HG03432 (cell line): ENCODE results near the gene ZNF138.
"Not testable (repeated sequence)": the region's sequence is repeated elsewhere in the genome, so short reads cannot be mapped to it uniquely, and the experiment has no call there.

Experiments
- ATAC-seq: cut with Tn5 transposase; IDR thresholded peaks from one replicate; pipeline ENCODE4 v1.9.1; 2021; ENCODE audit warnings: mild to moderate bottlenecking, moderate library complexity; ENCODE audit not compliant: unreplicated experiment

The ZNF138 gene

GRCh38 chr7:64794171-64794844 is at the start of gene ZNF138:
Gene ZNF138, plus strand, starts transcription at chr7:64794428. Its CDS starts 141 bp downstream, at chr7:64794569.
- peak; percentile 100 for ATAC-seq

- ATAC-seq, result no peak
These were observed 49.5 kb upstream of the ZNF138 start for GRCh38 chr7:64744680-64745079.

DNA sequence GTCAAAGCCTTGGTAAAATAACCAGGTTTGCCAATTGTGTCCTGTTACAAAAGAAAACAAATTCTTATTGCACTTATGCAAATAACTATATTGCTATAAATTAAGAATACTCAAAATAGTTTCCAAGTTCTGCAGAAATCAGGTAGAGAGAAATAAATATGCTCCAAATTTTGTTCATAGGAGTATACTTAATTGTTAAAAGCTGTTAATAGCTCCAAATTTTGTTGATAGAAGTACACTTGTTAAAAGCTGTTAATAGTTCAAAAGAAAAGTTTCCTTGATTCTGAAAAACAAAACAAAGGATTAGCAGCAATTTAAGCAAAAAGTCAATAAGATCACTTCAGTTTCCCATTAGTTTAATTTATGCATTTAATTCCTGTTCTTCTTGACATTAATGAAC is 46.4 kb upstream of the ZNF138 start:
- no peak for ATAC-seq

GRCh38 chr7:64753032-64753431 is 41.2 kb upstream of the ZNF138 start:
- no peak for ATAC-seq

DNA sequence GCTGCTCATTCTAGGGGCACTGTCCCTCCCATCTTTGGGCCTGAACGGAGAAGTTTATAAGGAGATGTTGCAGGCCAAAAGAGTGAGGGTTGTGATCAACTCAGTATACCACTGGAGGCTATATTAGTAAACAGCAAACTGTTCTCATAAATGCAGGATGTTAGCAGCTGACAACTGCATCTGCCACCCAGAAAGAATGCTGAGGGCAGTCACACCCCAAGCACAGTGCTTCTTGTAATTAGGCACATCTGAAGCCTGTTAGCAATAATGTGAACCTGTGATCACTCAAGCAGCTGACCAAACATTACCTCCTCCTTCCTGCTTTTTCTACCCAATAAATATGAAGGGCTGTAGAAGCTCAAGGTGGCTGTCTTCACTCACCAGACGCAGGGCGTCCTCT is 38.4 kb upstream of the ZNF138 start:
- ATAC-seq, result no peak

- no peak for ATAC-seq
These were observed 36.1 kb upstream of the ZNF138 start for GRCh38 chr7:64758151-64758550.

DNA sequence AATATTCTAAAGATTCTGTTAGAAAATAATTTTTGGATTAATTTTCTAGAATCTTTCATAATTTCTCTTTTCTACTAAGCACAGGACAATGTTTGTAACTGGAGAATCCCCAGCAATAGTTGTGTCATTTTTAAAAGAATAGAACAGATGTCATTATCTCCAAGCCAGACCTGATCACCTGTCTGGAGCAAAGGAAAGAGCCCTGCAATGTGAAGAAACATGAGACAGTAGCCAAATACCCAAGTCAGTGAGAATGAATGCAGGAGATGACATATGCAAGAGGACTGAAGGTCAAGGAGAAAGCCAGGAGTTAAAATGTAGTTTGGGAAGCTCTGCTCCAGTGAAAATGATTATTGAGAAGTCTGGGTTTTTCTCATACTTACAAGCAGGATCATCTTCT is 25.4 kb upstream of the ZNF138 start:
- ATAC-seq, result no peak

GRCh38 chr7:64774204-64774842 is 19.9 kb upstream of the ZNF138 start:
- ATAC-seq, result no peak

DNA sequence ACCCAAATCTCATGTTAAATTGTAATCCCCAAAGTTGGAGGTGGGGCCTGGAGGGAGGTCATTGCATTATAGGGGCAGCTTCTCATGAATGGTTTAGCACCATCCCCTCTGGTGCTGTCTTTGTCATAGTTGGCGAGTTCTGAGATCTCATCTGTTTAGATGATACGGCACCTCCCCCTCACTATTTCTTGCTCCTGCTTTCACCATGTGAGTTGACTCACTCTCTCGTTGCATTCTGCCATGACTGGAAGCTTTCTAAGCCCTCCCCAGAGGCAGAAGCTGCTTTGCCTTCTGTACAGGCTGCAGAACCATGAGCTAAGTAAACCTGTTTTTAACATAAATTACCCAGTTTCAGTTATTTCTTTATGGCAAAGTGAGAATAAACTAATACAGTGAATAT is 18.9 kb upstream of the ZNF138 start:
- ATAC-seq, result no peak

DNA sequence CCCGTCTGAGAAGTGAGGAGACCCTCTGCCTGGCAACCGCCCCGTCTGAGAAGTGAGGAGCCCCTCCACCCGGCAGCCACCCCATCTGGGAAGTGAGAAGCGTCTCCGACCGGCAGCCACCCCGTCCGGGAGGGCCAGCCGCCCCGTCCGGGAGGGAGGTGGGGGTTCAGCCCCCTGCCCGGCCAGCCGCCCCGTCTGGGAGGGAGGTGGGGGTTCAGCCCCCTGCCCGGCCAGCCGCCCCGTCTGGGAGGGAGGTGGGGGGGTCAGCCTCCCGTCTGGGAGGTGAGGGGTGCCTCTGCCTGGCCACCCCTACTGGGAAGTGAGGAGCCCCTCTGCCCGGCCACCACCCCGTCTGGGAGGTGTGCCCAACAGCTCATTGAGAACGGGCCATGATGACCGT is 9.4 kb upstream of the ZNF138 start:
- not testable (repeated sequence) for ATAC-seq

- no peak for ATAC-seq
These were observed 6.9 kb upstream of the ZNF138 start for GRCh38 chr7:64787295-64787694.

- ATAC-seq, result not testable (repeated sequence)
These were observed 5.0 kb upstream of the ZNF138 start for GRCh38 chr7:64789241-64789640.

- no peak for ATAC-seq
These were observed 997 bp upstream of the ZNF138 start for GRCh38 chr7:64793106-64793755.

GRCh38 chr7:64795176-64795575 is 948 bp downstream of the ZNF138 start:
- no peak for ATAC-seq

GRCh38 chr7:64799169-64799568 is 4.9 kb downstream of the ZNF138 start:
- ATAC-seq, result not testable (repeated sequence)

- ATAC-seq, result no peak
These were observed 8.5 kb downstream of the ZNF138 start for GRCh38 chr7:64802699-64803098.

- no peak for ATAC-seq
These were observed 13.6 kb downstream of the ZNF138 start for GRCh38 chr7:64807731-64808365.

DNA sequence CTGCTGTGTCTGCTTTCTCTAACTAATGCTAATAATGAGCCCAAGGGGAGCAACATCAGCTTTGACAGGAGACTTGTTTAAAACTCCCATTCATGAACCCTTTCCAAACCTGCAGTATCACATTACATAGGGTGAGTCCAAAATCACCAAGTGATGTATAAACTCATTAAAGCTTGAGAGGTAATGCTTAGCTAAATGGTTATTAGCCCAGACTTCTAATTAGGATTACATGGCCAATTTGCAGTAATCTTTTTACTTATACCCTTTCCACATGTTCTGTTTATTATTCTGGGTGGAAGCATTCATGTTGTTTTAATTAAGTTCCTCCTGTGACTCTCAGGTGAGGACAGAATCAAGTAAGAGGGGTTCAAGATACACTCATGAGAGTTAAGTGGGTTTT is 17.5 kb downstream of the ZNF138 start:
- ATAC-seq, result no peak

DNA sequence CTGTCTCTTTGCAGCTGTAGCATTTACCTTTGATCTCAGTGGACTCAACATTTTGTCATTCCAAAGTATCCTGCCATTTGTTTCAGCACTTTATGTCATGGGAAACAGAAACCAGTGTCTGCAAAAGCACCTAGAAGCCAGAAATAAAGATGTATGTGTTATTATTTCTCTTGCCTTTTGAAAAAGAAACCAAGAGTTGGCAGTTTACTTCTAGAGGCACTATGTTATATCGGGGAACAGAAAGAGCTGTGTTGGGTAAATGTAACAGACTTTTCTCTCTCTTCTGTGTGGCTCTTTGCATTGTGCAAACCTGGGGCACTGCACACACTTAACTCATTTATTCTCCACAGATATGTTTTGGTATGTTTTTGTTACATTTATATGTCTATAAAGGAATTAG is 36.7 kb downstream of the ZNF138 start:
- no peak for ATAC-seq

- ATAC-seq, result no peak
These were observed 37.9 kb downstream of the ZNF138 start for GRCh38 chr7:64832136-64832535.

GRCh38 chr7:64834989-64835388 is 40.8 kb downstream of the ZNF138 start:
- ATAC-seq, result no peak

GRCh38 chr7:64835856-64836255 is 41.6 kb downstream of the ZNF138 start:
- not testable (repeated sequence) for ATAC-seq
